DLD1 (cell line): ENCODE measurements around the gene NDUFA8.

Experiments used
- in situ Hi-C: cut with HindIII; loops from 2 replicates; pipeline ENCODE4 v1.10.0; 2017; ENCODE audit warnings: low sequenced_read_pairs

NDUFA8 gene

GRCh38 chr9:122186301-122186700, 26.7 kb upstream of the NDUFA8 start:
- in situ Hi-C loops, result no loop called here

- in situ Hi-C loops, result no loop called here
Measured at GRCh38 chr9:122184551-122184950, 25.0 kb upstream of the NDUFA8 start.

GRCh38 chr9:122183501-122183900, 23.9 kb upstream of the NDUFA8 start:
- in situ Hi-C loops, result no loop called here

- in situ Hi-C loops, result no loop called here
Measured at GRCh38 chr9:122180633-122181032, 21.1 kb upstream of the NDUFA8 start.

- in situ Hi-C loops, result no loop called here
Measured at GRCh38 chr9:122179690-122180074, 20.1 kb upstream of the NDUFA8 start.

GRCh38 chr9:122179054-122179689, 19.6 kb upstream of the NDUFA8 start:
- in situ Hi-C loops, result no loop called here

GRCh38 chr9:122176916-122177315, 17.3 kb upstream of the NDUFA8 start:
- in situ Hi-C loops, result no loop called here

- in situ Hi-C loops, result no loop called here
Measured at GRCh38 chr9:122173670-122174069, 14.1 kb upstream of the NDUFA8 start.

- in situ Hi-C loops, result no loop called here
Measured at GRCh38 chr9:122172131-122172530, 12.6 kb upstream of the NDUFA8 start.

- in situ Hi-C loops, result no loop called here
Measured at GRCh38 chr9:122168356-122168755, 8.8 kb upstream of the NDUFA8 start.

- in situ Hi-C loops, result no loop called here
Measured at GRCh38 chr9:122164286-122164685, 4.7 kb upstream of the NDUFA8 start.

- in situ Hi-C loops, result no loop called here
Measured at GRCh38 chr9:122162415-122162814, 2.8 kb upstream of the NDUFA8 start.

GRCh38 chr9:122159925-122160246, 307 bp upstream of the NDUFA8 start:
- in situ Hi-C loops, result no loop called here

GRCh38 chr9:122158202-122158601, 1.4 kb downstream of the NDUFA8 start:
- in situ Hi-C loops, result no loop called here

- in situ Hi-C loops, result no loop called here
Measured at GRCh38 chr9:122155796-122156195, 3.8 kb downstream of the NDUFA8 start.

- in situ Hi-C loops, result no loop called here
Measured at GRCh38 chr9:122151267-122151828, 8.2 kb downstream of the NDUFA8 start.

- in situ Hi-C loops, result no loop called here
Measured at GRCh38 chr9:122145592-122145863, 14.1 kb downstream of the NDUFA8 start.

GRCh38 chr9:122144836-122145591, 14.6 kb downstream of the NDUFA8 start:
- in situ Hi-C loops, result no loop called here

GRCh38 chr9:122143876-122144405, 15.6 kb downstream of the NDUFA8 start:
- in situ Hi-C loops, result no loop called here

- in situ Hi-C loops, result no loop called here
Measured at GRCh38 chr9:122143296-122143695, 16.3 kb downstream of the NDUFA8 start.

GRCh38 chr9:122141671-122142070, 17.9 kb downstream of the NDUFA8 start:
- in situ Hi-C loops, result no loop called here
